8988T (cell line): ENCODE data around the gene NQO1.
A peak's percentile ranks its signal among the peaks of the same experiment; 100 is the strongest.
"Not testable (repeated sequence)": the region's sequence is repeated elsewhere in the genome, so short reads cannot be mapped to it uniquely, and the experiment has no call there.

Experiments used
- DNase-seq: peaks from one replicate; pipeline ENCODE4 v3.0.0; 2011

Gene NQO1

GRCh38 chr16:69741951-69742904 lies 15.9 kb upstream of the NQO1 start:
- DNase-seq: no peak

GRCh38 chr16:69741519-69741918 lies 15.2 kb upstream of the NQO1 start:
- DNase-seq: no peak

- no peak for DNase-seq
Measured at GRCh38 chr16:69732101-69732500, 5.7 kb upstream of the NQO1 start.

- not testable (repeated sequence) for DNase-seq
Measured at GRCh38 chr16:69731280-69731679, 4.9 kb upstream of the NQO1 start.

- not testable (repeated sequence) for DNase-seq
Measured at GRCh38 chr16:69729030-69729429, 2.7 kb upstream of the NQO1 start.

GRCh38 chr16:69727916-69728270 lies 1.5 kb upstream of the NQO1 start:
- no peak for DNase-seq

GRCh38 chr16:69725480-69726312 lies 664 bp downstream of the NQO1 start:
- no peak for DNase-seq

- DNase-seq: no peak
Measured at GRCh38 chr16:69724981-69725479, 1.3 kb downstream of the NQO1 start.

GRCh38 chr16:69724414-69724873 lies 1.9 kb downstream of the NQO1 start:
- DNase-seq: no peak

- no peak for DNase-seq
Measured at GRCh38 chr16:69721441-69721957, 4.9 kb downstream of the NQO1 start.

- DNase-seq: no peak
Measured at GRCh38 chr16:69720822-69721430, 5.4 kb downstream of the NQO1 start.

- DNase-seq: no peak
Measured at GRCh38 chr16:69718111-69718764, 8.1 kb downstream of the NQO1 start.

GRCh38 chr16:69717066-69717465 lies 9.3 kb downstream of the NQO1 start:
- no peak for DNase-seq

GRCh38 chr16:69712914-69713581 lies 13.3 kb downstream of the NQO1 start:
- no peak for DNase-seq

GRCh38 chr16:69712277-69712676 lies 14.1 kb downstream of the NQO1 start:
- no peak for DNase-seq

GRCh38 chr16:69711115-69711740 lies 15.1 kb downstream of the NQO1 start:
- no peak for DNase-seq

- DNase-seq: peak; percentile 50
Measured at GRCh38 chr16:69709456-69710084, 16.8 kb downstream of the NQO1 start.

GRCh38 chr16:69707920-69708683 lies 18.3 kb downstream of the NQO1 start:
- no peak for DNase-seq

GRCh38 chr16:69706975-69707340 lies 19.4 kb downstream of the NQO1 start:
- no peak for DNase-seq
